Vein endothelial cell (primary cell): ENCODE measurements around the gene SPDL1. TPM values are rescaled to one million over a fixed set of nuclear protein-coding genes. Genes with fewer than 3 reads are reported as not detected.

Source experiments
- small RNA-seq: library from RNA; depleted of rRNA; stranded (forward); fragments of <200 nt; gene quantifications from one replicate; pipeline ENCODE3, GENCODE V24; 2012
- total RNA-seq: library from RNA; depleted of rRNA; stranded (reverse); fragments of >200 nt; gene quantifications from 2 replicates; pipeline ENCODE4 v1.2.3, GENCODE V29; 2012

The SPDL1 gene, protein sequence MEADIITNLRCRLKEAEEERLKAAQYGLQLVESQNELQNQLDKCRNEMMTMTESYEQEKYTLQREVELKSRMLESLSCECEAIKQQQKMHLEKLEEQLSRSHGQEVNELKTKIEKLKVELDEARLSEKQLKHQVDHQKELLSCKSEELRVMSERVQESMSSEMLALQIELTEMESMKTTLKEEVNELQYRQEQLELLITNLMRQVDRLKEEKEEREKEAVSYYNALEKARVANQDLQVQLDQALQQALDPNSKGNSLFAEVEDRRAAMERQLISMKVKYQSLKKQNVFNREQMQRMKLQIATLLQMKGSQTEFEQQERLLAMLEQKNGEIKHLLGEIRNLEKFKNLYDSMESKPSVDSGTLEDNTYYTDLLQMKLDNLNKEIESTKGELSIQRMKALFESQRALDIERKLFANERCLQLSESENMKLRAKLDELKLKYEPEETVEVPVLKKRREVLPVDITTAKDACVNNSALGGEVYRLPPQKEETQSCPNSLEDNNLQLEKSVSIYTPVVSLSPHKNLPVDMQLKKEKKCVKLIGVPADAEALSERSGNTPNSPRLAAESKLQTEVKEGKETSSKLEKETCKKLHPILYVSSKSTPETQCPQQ
- total RNA-seq, result 25.2 and 37.2 TPM in 2 replicates

DNA sequence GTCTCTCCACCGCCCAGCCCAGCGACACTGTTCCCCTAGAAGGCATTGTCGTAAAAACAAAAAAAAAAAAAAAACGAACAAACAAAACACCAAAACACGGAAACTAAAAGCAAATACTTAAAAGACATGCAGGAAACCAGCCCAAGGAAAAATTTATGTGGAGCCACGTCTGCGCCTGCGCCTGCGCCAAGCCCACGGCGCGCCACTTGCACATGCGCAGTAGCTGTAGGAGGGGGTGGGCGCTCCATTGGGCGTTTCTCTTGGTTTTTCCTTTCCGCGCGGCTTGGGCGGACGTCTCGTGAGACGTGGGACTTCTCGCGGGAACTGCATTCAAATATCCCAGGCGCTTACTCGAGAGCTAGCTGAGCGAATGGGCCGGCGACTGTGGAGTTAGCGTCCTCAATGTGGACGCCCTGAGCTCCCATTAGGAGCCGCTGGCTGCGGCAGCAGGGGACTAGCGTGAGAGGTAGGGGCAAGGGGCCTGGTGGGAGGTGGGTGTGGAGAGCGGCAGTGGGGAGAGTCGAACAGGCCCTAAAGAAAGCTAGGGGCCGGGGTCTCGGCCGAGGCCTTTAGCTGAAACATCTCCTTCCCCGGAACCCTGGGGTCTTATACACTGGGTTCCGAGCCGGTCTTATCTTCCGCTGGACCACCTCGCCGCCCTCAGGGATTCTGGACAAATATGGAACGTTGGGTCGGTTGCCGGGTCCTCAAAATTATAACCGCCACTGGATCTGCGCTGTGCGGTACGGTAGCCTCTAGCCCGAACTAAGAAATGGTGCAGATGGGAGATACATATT, at the start of gene SPDL1:
Gene SPDL1 (plus strand): TSS at position 350 of the 797 bp plus-strand sequence. CDS start 4,644 bp downstream, outside the sequence.

DNA sequence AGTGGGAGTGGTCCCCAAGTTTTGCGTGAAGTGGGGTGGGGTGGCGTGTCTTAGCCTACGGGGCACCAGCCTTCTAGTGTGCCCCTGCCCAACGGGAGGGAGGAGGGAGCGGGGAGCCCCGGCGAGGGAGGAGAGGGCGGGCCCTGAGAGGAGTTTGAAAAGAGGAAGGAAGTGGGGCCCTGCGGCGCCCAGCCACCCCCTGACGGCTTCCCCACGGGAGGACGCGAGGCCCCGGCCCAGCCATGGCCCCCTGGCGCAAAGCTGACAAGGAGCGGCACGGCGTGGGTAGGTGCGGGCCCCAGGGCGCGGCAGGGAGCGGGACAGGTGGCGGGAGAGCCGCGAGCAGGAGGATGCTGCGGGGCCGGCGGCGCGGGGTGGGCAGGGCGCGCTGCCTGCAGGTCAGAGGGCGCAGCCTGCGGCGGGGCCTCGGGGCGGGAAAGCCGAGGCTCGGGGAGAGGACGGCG, 53.5 kb downstream of the SPDL1 start, which contains the start of gene DOCK2:
Gene DOCK2 (plus strand): TSS at position 191 of the 464 bp plus-strand sequence. CDS start 52 bp downstream, at position 243.

Small RNA genes lying within 50 kb of the gene (small RNA-seq; reads per million reads assigned to genes)
- gene RNU6-477P, result not detected

Other genes starting within 250 kb of the SPDL1 start
- gene DOCK2, start 53.5 kb downstream of the SPDL1 start, total RNA-seq, result 0.86 and 1.3 TPM in 2 replicates